ENCODE results near the gene MOV10L1.

- TF ChIP-seq, protein P1, sequence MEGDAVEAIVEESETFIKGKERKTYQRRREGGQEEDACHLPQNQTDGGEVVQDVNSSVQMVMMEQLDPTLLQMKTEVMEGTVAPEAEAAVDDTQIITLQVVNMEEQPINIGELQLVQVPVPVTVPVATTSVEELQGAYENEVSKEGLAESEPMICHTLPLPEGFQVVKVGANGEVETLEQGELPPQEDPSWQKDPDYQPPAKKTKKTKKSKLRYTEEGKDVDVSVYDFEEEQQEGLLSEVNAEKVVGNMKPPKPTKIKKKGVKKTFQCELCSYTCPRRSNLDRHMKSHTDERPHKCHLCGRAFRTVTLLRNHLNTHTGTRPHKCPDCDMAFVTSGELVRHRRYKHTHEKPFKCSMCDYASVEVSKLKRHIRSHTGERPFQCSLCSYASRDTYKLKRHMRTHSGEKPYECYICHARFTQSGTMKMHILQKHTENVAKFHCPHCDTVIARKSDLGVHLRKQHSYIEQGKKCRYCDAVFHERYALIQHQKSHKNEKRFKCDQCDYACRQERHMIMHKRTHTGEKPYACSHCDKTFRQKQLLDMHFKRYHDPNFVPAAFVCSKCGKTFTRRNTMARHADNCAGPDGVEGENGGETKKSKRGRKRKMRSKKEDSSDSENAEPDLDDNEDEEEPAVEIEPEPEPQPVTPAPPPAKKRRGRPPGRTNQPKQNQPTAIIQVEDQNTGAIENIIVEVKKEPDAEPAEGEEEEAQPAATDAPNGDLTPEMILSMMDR (IDR thresholded peaks at IDR 0.05) = no peak
- no peak for TF ChIP-seq POLR2A (IDR thresholded peaks at IDR 0.05)
Measured at GRCh38 chr22:50144005-50144614, 54.3 kb downstream of the MOV10L1 start.
